Tibial nerve (tissue), 4 donors: ENCODE data around the gene ARHGAP1. TPM values are rescaled to one million over a fixed set of nuclear protein-coding genes. Genes with fewer than 3 reads are reported as not detected.

Experiments used
- DNase-seq, 2 donors: peaks; one replicate each; pipeline ENCODE4 v3.0.0-alpha.2; 2019; ENCODE audit warnings: low spot score in 2 of 2
- H3K27ac ChIP-seq, 4 donors: fragments of 200-600 bp; sonication (generic) in 3 of 4; one replicate each; pipeline ENCODE4 v1.5.1; 2017 to 2019; ENCODE audit warnings: mild to moderate bottlenecking in 1 of 4
- H3K27me3 ChIP-seq, 2 donors: fragments of 200-600 bp; sonication (generic) in 1 of 2; one replicate each; pipeline versions ENCODE4 v1.5.1 to v1.6.0; 2017 to 2019
- H3K36me3 ChIP-seq, 3 donors: fragments of 200-600 bp; sonication (generic); one replicate each; pipeline ENCODE4 v1.5.1; 2018 to 2019
- H3K4me1 ChIP-seq, 4 donors: fragments of 200-600 bp; sonication (generic) in 3 of 4; one replicate each; pipeline ENCODE4 v1.5.1; 2017 to 2019
- H3K4me3 ChIP-seq, 4 donors: fragments of 200-600 bp; sonication (generic) in 3 of 4; one replicate each; pipeline ENCODE4 v1.5.1; 2017 to 2019; ENCODE audit warnings: mild to moderate bottlenecking in 1 of 4, moderate library complexity in 1 of 4
- H3K9me3 ChIP-seq, 4 donors: fragments of 200-600 bp; sonication (generic) in 3 of 4; one replicate each; pipeline ENCODE4 v1.5.1; 2017 to 2019
- EP300 ChIP-seq, 2 donors: sonication (generic); formaldehyde crosslinking; IDR thresholded peaks; one replicate each; pipeline ENCODE4 v1.6.1; 2017; ENCODE audit warnings: antibody characterized with exemption in 2 of 2, mild to moderate bottlenecking in 1 of 2
- POLR2A ChIP-seq, 2 donors: fragments of 450-650 bp; IDR thresholded peaks; one replicate each; pipeline ENCODE4 v1.6.1; 2017; ENCODE audit warnings: antibody characterized with exemption in 2 of 2, mild to moderate bottlenecking in 2 of 2, moderate library complexity in 2 of 2
- WGBS, 2 donors: methylation state at CpG; one replicate each; pipeline ENCODE4 v1.1.5; 2018; 5-methylcytosine and 5-hydroxymethylcytosine counted together
- total RNA-seq, 4 donors: library from RNA; depleted of rRNA; stranded (reverse); fragments of >200 nt; gene quantifications; one replicate each; pipeline ENCODE4 v1.1.0, GENCODE V29; 2016
- TF ChIP-seq, protein P1 (sequence below), 5 experiments: fragments of 200-600 bp in 3 of 5; fragments of 450-650 bp in 2 of 5; sonication (generic) in 3 of 5; IDR thresholded peaks; one replicate each; pipeline ENCODE4 v1.5.1; 2016 to 2019; ENCODE audit warnings: antibody characterized with exemption in 5 of 5, mild to moderate bottlenecking in 3 of 5, moderate library complexity in 2 of 5

The ARHGAP1 gene
- total RNA-seq, 4 donors from 2014 or later = 47.9 to 83.0 (median 59.8) TPM

DNA sequence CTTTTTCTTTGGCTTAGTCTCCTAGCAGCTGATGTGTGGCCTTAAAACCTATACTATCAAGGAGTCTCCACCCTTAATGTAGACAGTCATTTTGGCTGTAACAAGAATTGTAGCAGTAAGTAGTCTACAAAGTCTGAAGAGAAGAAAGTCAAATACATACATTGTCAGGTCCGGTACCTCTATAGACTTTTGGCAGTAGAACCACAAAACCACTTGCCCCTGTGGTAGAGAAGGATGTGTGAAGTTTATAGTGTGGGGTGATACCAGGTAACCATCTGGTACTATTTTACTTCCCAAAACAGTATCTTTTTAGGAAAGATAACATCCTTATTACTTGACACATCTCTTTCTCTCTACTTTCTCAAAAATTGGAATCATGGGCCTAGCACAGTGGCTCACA, 67.9 kb downstream of the ARHGAP1 start:
- Histone ChIP-seq H3K27ac (no peak overlapping the region), H3K36me3 (peaks cover 0 to 63% (median 0%) of the 10 kb centered on the region in 3 donors), H3K4me1 (peaks cover 0 to 19% (median 3%) of the 10 kb centered on the region in 4 donors), H3K27me3 (no peaks in the 10 kb centered on the region), H3K9me3 (no peaks in the 10 kb centered on the region), H3K4me3 (no peak overlapping the region)
- no peak for DNase-seq
- whole genome bisulfite sequencing, 2 donors = 92 to 97% methylated on average over 1 of the region's 1 CpG
- TF ChIP-seq, protein P1, sequence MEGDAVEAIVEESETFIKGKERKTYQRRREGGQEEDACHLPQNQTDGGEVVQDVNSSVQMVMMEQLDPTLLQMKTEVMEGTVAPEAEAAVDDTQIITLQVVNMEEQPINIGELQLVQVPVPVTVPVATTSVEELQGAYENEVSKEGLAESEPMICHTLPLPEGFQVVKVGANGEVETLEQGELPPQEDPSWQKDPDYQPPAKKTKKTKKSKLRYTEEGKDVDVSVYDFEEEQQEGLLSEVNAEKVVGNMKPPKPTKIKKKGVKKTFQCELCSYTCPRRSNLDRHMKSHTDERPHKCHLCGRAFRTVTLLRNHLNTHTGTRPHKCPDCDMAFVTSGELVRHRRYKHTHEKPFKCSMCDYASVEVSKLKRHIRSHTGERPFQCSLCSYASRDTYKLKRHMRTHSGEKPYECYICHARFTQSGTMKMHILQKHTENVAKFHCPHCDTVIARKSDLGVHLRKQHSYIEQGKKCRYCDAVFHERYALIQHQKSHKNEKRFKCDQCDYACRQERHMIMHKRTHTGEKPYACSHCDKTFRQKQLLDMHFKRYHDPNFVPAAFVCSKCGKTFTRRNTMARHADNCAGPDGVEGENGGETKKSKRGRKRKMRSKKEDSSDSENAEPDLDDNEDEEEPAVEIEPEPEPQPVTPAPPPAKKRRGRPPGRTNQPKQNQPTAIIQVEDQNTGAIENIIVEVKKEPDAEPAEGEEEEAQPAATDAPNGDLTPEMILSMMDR (IDR thresholded peaks at IDR 0.05) = no peak
- TF ChIP-seq EP300 (IDR thresholded peaks at IDR 0.05) (no peak), POLR2A (IDR thresholded peaks at IDR 0.05) (no peak)

DNA sequence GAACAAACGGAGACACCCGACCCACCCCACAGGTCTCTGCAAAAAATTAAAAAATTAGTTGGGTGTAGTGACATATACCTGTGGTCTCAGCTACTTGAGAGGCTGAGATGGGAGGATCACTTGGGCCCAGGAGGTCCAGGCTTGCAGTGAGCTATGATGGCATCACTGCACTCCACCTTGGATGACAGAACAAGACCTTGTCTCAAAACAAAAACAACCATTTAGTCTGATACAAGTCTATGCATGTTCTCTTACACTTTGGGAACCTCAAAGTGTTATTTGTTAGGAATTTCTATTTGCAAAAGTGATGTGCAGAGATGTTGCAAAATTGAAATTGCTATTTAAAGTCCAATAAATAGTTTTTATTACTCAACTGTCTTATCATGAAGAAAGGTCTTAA, 68.7 kb downstream of the ARHGAP1 start:
- no peaks in the 10 kb centered on the region for H3K9me3 ChIP-seq
- H3K27ac ChIP-seq = no peak overlapping the region
- no peak for DNase-seq
- no peaks in the 10 kb centered on the region for H3K27me3 ChIP-seq
- TF ChIP-seq, protein P1 (IDR thresholded peaks at IDR 0.05) = no peak
- TF ChIP-seq POLR2A (IDR thresholded peaks at IDR 0.05) (no peak), EP300 (IDR thresholded peaks at IDR 0.05) (no peak)
- H3K4me3 ChIP-seq = no peak overlapping the region
- peaks cover 0 to 71% (median 0%) of the 10 kb centered on the region in 3 donors for H3K36me3 ChIP-seq
- peaks cover 0 to 19% (median 3%) of the 10 kb centered on the region in 4 donors for H3K4me1 ChIP-seq
- 82 to 97% methylated on average over 2 of the region's 2 CpGs for WGBS, 2 donors

DNA sequence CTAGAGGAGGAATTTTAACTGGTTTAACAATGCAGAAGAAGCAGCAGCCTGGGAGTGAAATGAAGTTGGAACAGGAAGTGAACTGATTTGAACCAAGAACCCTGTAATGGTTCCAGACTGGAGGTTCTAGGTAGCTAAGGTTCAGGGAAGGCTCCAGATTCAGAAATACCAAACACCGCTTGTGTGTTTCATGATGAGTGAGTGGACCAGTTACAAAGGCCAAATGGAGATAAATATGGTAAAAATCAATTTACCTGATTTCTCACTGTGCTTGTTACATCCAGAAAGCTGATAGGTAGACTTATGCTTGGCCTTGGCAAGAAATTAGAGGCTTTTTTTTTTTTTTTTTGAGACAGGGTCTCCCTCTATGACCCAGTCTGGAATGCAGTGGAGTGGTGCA, 70.2 kb downstream of the ARHGAP1 start:
- DNase-seq = no peak
- H3K36me3 ChIP-seq = peaks cover 0 to 77% (median 0%) of the 10 kb centered on the region in 3 donors
- 100% methylated on average over 1 of the region's 1 CpG for WGBS, 2 donors
- no peak overlapping the region for H3K4me3 ChIP-seq
- peaks cover 0 to 12% (median 0%) of the 10 kb centered on the region in 4 donors for H3K4me1 ChIP-seq
- no peaks in the 10 kb centered on the region for H3K9me3 ChIP-seq
- no peak overlapping the region for H3K27ac ChIP-seq
- H3K27me3 ChIP-seq = no peaks in the 10 kb centered on the region
- TF ChIP-seq, protein P1 (IDR thresholded peaks at IDR 0.05) = no peak
- TF ChIP-seq EP300 (IDR thresholded peaks at IDR 0.05) (no peak), POLR2A (IDR thresholded peaks at IDR 0.05) (no peak)

DNA sequence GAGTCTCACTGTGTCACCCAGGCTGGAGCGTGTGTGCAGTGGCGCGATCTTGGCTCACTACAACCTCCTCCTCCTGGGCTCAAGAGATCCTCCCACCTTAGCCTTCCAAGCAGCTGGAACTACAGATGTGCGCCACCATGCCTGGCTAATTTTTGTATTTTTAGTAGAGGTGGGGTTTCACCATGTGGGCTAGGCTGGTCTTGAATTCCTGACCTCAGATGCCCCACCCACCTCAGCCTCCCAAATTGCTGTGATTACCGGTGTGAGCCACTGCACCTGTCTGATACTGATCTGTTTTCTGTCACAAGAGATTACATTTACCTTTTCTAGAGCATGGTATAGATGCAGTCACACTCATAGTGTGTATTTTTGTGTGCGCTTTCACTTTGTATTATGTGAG, 71.5 kb downstream of the ARHGAP1 start:
- Histone ChIP-seq H3K9me3 (no peaks in the 10 kb centered on the region), H3K27ac (peak overlapping the region in 1 of 4 donors; percentile 1), H3K4me1 (peaks cover 0 to 8% (median 0%) of the 10 kb centered on the region in 4 donors), H3K27me3 (no peaks in the 10 kb centered on the region), H3K4me3 (no peak overlapping the region), H3K36me3 (peaks cover 0 to 81% (median 0%) of the 10 kb centered on the region in 3 donors)
- DNase-seq = no peak
- TF ChIP-seq POLR2A (IDR thresholded peaks at IDR 0.05) = no peak
- no peak for TF ChIP-seq EP300 (IDR thresholded peaks at IDR 0.05)
- TF ChIP-seq, protein P1 (IDR thresholded peaks at IDR 0.05) = no peak
- 71 to 81% methylated on average over 6 of the region's 6 CpGs for WGBS, 2 donors

Other genes with a start within 250 kb of the ARHGAP1 start
- 10 to 100 TPM; 31.0 to 43.7 (median 35.8) TPM for gene AMBRA1, start 106.6 kb downstream of the ARHGAP1 start, total RNA-seq
- gene HARBI1, start 83.4 kb downstream of the ARHGAP1 start, total RNA-seq = 1 to 10 TPM in 3 of 4 donors, under 1 TPM in 1; 0.59 to 5.2 (median 2.6) TPM
- gene ATG13, start 83.1 kb downstream of the ARHGAP1 start, total RNA-seq = 100 to 1,000 TPM; 113 to 203 (median 139) TPM
- gene ZNF408, start 412 bp upstream of the ARHGAP1 start, total RNA-seq = 10 to 100 TPM in 3 of 4 donors, 1 to 10 TPM in 1; 8.8 to 21.6 (median 13.7) TPM
- gene F2, start 18.6 kb upstream of the ARHGAP1 start, total RNA-seq = not detected
- 10 to 100 TPM; 36.9 to 52.7 (median 47.7) TPM for gene CKAP5, start 145.7 kb upstream of the ARHGAP1 start, total RNA-seq
- 100 to 1,000 TPM in 1 of 4 donors, 10 to 100 TPM in 3; 24.3 to 105 (median 52.9) TPM for gene LRP4, start 217.9 kb upstream of the ARHGAP1 start, total RNA-seq
- 10 to 100 TPM; 35.3 to 51.9 (median 39.7) TPM for gene CSTPP1, start 236.1 kb upstream of the ARHGAP1 start, total RNA-seq